OCI-LY3 (cell line): ENCODE results near the gene RNF169.

Source experiments
- CTCF ChIP-seq: fragments of 200-600, 300-600 bp; sonication (generic); IDR thresholded peaks from 2 replicates; pipeline ENCODE4 v1.5.1; 2014; ENCODE audit warnings: antibody characterized with exemption, low read length, low read depth
- EZH2phosphoT487 ChIP-seq: fragments of 200-600 bp; shearing (Covaris generic); IDR thresholded peaks from 2 replicates; pipeline ENCODE4 v1.6.1; 2018; ENCODE audit warnings: antibody characterized with exemption, mixed run types, low read depth

DNA sequence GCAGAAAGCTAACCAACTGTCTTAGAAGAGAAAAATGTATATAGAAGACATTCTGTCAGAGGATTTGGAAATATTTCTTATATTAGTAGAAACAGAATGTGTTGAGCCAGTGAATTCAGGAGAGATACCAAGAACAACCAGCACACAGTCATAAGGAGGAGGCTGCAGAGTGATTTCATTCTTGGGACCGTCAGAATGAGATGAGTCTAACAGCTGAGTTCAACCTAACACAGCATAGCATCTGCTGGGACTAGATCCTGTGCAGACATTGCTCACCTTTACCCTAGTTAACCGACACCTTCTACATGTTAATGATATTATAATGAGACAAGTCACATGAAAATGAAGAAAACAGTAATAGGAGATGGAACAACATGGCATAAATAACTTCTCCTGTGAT, 114.8 kb downstream of the RNF169 start:
- TF ChIP-seq CTCF (no peak), EZH2phosphoT487 (no peak)
